Measurements from ENCODE around the gene CFAP299.
A peak's percentile ranks its signal among the peaks of the same experiment; 100 is the strongest.
"Not testable (repeated sequence)": the region's sequence is repeated elsewhere in the genome, so short reads cannot be mapped to it uniquely, and the experiment has no call there.

The CFAP299 gene

DNA sequence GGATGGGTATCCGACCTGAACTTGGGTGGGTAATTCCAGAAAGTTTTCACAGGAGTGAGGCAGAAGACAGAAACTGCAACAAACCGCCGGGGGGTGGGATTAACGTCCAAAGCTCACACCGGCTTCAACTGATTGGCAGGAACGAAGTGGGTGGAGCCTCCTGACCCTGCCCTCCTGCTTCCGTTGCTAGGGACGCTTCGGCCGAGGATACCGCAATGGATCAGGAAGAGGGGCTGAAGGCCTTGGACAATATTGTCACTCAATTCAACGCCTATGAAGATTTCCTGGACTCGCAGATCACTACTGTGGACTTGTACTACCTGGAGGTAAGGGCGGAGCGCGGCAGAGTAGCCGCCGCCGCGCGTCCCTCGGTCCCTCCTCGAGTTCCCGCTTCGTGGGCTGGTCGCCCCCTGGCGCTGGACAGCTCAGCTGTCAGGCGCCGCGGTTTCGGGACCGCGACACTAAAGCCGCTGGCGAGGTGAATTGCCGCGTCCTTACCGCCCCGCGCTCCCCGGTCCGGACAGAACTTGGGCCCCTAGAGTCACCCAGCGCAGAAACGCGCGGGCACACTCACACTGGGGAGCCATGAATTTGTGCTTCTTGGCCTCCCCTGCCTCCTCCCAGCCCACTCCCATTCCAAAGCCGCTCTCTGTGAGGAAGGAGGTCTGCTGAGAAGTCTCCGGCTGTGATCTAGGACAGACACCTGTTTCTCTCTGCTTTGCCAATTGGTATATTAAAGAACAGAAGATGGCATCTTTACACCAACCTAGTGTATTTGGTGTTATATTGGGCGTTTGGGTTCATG, at the start of gene CFAP299:
Gene CFAP299, plus strand, starts transcription at position 177 of the 805 bp plus-strand sequence.
- in situ Hi-C loops (cut with MboI; ENCODE audit: low pct_unique_long_range_greater_than_20kb, low sequenced_read_pairs), result loop anchor here (25.0 kb wide), 1 partner anchor 1373 kb away; no protein-coding TSS in a partner anchor
- DNase-seq, result peak; percentile 95

DNA sequence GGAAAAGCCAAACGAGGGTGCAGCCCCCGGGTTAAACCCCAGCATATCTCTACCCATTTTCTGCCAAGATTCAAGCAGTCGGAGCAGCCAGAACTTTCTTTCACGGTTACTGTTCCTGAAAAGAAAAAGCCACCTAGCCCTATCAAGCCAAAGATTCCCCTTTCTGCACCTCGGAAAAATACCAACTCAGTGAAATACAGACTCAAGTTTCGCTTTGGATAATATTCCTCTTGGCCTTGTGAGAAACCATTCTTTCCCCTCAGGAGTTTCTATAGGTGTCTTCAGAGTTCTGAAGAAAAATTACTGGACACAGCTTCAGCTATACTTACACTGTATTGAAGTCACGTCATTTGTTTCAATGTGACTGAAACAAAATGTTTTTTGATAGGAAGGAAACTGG, 49.1 kb upstream of the CFAP299 start:
- in situ Hi-C loops (cut with MboI; ENCODE audit: low pct_unique_long_range_greater_than_20kb, low sequenced_read_pairs), result no loop called here
- no peak for DNase-seq

GRCh38 chr4:80290665-80291064, 44.9 kb upstream of the CFAP299 start:
- in situ Hi-C loops (cut with MboI; ENCODE audit: low pct_unique_long_range_greater_than_20kb, low sequenced_read_pairs), result not testable (repeated sequence)

DNA sequence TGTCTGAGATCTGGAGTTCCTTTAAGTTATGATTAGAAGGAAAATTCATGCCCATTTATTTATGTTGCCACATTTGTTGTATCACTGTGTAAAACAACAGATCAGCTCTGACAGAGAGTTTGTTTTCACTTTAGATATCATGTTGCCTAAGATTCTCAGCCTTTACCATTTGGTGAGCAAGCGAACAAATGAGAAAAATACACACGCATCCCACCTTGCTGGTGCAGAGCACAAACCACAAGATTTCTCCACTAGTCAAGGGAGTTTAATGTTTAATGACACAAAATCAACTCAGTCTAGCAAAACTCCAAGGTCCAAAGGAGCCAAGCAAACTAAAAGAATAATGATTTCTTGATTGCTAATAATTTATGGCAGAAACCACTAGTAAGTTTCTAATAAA, 41.3 kb upstream of the CFAP299 start:
- in situ Hi-C loops (cut with MboI; ENCODE audit: low pct_unique_long_range_greater_than_20kb, low sequenced_read_pairs), result no loop called here

More at GRCh38 chr4:80290665-80291064, 44.9 kb upstream of the CFAP299 start:
- not testable (repeated sequence) for DNase-seq

DNA sequence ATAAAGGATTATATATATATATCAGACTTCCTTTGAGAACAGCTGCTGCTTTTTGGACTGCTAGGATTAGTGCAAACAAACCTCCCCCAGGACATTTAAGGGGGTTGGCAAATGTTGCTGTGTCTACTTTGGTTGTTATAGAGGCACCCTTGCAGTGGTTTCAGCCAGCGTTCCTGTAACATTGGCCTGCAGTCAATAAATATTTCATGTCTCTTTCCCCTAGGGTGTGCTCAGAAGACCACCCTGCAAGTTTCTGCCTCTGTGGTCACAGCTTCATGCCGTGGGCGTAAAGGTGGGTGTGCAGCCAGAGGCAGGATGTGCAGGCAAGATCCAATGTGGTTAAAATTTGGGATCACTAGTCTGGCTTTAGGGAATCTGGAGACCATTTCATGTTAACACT, 40.2 kb upstream of the CFAP299 start:
- in situ Hi-C loops (cut with MboI; ENCODE audit: low pct_unique_long_range_greater_than_20kb, low sequenced_read_pairs), result no loop called here

More for the DNA sequence above, 41.3 kb upstream of the CFAP299 start:
- DNase-seq, result no peak

DNA sequence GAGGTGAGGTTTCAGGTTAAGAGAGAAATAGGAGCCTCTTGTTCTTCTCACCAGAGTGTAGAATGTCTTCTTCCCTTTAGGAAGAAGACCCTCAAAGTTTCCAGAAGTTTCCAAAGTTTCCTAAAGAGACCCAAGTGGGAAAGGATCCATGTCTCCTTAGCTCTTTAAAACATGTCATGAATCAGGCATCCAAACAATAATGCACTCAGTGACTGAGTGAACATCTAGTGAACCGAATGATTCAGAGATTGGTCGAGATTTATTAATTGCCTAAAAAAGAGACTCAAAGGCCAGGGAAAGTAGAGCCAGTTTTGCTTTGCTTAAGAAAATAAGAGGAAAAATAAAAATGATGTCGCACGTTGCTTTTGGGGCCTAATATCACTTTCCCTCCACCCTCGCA, 39.7 kb upstream of the CFAP299 start:
- no peak for DNase-seq
- in situ Hi-C loops (cut with MboI; ENCODE audit: low pct_unique_long_range_greater_than_20kb, low sequenced_read_pairs), result no loop called here

More for the DNA sequence above, 40.2 kb upstream of the CFAP299 start:
- DNase-seq, result no peak

DNA sequence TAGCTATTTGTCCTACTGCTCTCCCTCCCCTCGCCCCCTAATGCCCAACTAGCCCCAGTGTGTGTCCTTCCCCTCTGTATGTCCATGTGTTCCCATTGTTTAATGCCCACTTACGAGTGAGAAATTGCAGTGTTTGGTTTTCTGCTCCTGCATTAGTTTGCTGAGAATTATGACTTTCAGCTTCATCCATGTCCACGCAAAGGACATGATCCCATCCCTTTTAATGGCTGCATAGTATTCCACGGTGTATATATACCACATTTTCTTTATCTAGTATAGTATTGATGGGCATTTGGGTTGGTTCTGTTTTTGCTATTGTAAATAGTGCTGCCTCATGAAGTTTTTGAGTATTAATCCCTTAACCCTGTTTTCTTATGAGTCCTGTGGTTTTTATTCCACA, 33.6 kb upstream of the CFAP299 start:
- no peak for DNase-seq
- in situ Hi-C loops (cut with MboI; ENCODE audit: low pct_unique_long_range_greater_than_20kb, low sequenced_read_pairs), result no loop called here

DNA sequence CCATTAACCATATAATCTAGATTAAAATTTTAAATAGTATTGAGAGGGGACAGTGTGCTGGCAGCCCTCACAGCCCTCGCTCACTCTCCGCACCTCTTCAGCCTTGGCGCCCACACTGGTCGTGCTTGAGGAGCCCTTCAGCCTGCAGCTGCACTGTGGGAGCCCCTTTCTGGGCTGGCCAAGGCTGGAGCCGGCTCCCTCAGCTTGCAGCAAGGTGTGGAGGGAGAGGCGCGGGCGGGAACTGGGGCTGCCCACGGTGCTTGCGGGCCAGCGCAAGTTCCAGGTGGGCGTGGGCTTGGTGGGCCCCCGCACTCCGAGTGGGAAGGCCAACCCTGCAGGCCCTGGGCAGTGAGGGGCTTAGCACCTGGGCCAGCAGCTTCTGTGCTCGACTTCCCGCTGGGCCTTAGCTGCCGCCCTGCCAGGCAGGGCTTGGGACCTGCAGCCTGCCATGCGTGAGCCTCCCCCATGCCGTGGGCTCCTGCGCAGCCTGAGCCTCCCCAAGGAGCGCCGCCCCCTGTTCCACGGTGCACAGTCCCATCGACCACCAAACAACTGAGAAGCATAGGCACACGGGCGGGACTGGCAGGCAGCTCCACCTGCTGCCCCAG, 32.8 kb upstream of the CFAP299 start:
- in situ Hi-C loops (cut with MboI; ENCODE audit: low pct_unique_long_range_greater_than_20kb, low sequenced_read_pairs), result no loop called here
- DNase-seq, result no peak

GRCh38 chr4:80305466-80305865, 30.1 kb upstream of the CFAP299 start:
- in situ Hi-C loops (cut with MboI; ENCODE audit: low pct_unique_long_range_greater_than_20kb, low sequenced_read_pairs), result no loop called here
- DNase-seq, result no peak

- DNase-seq, result no peak
- in situ Hi-C loops (cut with MboI; ENCODE audit: low pct_unique_long_range_greater_than_20kb, low sequenced_read_pairs), result no loop called here
Measured at GRCh38 chr4:80306260-80306659, 29.3 kb upstream of the CFAP299 start.

- DNase-seq, result no peak
- in situ Hi-C loops (cut with MboI; ENCODE audit: low pct_unique_long_range_greater_than_20kb, low sequenced_read_pairs), result no loop called here
Measured at GRCh38 chr4:80307183-80307735, 28.3 kb upstream of the CFAP299 start.

- in situ Hi-C loops (cut with MboI; ENCODE audit: low pct_unique_long_range_greater_than_20kb, low sequenced_read_pairs), result no loop called here
- DNase-seq, result no peak
Measured at GRCh38 chr4:80307774-80308465, 27.6 kb upstream of the CFAP299 start.

- in situ Hi-C loops (cut with MboI; ENCODE audit: low pct_unique_long_range_greater_than_20kb, low sequenced_read_pairs), result no loop called here
- no peak for DNase-seq
Measured at GRCh38 chr4:80308466-80308822, 27.1 kb upstream of the CFAP299 start.

- in situ Hi-C loops (cut with MboI; ENCODE audit: low pct_unique_long_range_greater_than_20kb, low sequenced_read_pairs), result no loop called here
- no peak for DNase-seq
Measured at GRCh38 chr4:80309294-80310004, 26.1 kb upstream of the CFAP299 start.

- in situ Hi-C loops (cut with MboI; ENCODE audit: low pct_unique_long_range_greater_than_20kb, low sequenced_read_pairs), result no loop called here
- DNase-seq, result no peak
Measured at GRCh38 chr4:80311130-80311529, 24.4 kb upstream of the CFAP299 start.

DNA sequence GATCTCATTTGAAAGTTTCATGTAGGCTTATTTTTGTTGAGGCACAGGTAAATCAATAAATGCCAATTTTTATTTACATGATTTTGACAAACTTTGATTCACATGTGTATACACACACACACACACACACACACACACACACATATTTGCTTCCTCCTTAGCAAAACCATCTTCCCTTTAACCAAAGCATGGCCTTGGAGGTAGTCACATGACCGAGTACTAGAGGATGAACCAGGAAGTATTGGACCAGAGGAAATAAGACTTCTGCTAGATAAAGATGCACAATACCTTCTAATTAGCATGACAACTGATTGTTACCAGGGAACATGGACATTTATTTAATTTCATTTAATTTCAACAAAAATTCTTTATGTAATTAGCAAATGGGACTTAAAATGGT, 23.4 kb upstream of the CFAP299 start:
- no peak for DNase-seq
- in situ Hi-C loops (cut with MboI; ENCODE audit: low pct_unique_long_range_greater_than_20kb, low sequenced_read_pairs), result no loop called here

- in situ Hi-C loops (cut with MboI; ENCODE audit: low pct_unique_long_range_greater_than_20kb, low sequenced_read_pairs), result no loop called here
- no peak for DNase-seq
Measured at GRCh38 chr4:80313627-80314026, 21.9 kb upstream of the CFAP299 start.

GRCh38 chr4:80315848-80316247, 19.7 kb upstream of the CFAP299 start:
- in situ Hi-C loops (cut with MboI; ENCODE audit: low pct_unique_long_range_greater_than_20kb, low sequenced_read_pairs); DNase-seq: not testable (repeated sequence)

- in situ Hi-C loops (cut with MboI; ENCODE audit: low pct_unique_long_range_greater_than_20kb, low sequenced_read_pairs), result no loop called here
- DNase-seq, result no peak
Measured at GRCh38 chr4:80321341-80321740, 14.2 kb upstream of the CFAP299 start.
